NCI-H748 treated with DMSO at 0.1 percent for 48 hours (cell line): ENCODE measurements around the gene EIF4G3.
"Not testable (repeated sequence)": the region's sequence is repeated elsewhere in the genome, so short reads cannot be mapped to it uniquely, and the experiment has no call there.

Experiments
- DNase-seq: peaks from one replicate; lab custom pipeline; 2025; lab: John Stamatoyannopoulos, UW

Gene EIF4G3

GRCh38 chr1:20948101-20948500 lies 228.6 kb downstream of the EIF4G3 start:
- no peak for DNase-seq

- DNase-seq: no peak
These were observed 229.3 kb downstream of the EIF4G3 start for GRCh38 chr1:20947409-20947808.

GRCh38 chr1:20936621-20937020 lies 240.1 kb downstream of the EIF4G3 start:
- DNase-seq: no peak

GRCh38 chr1:20936216-20936615 lies 240.5 kb downstream of the EIF4G3 start:
- DNase-seq: no peak

- no peak for DNase-seq
These were observed 241.0 kb downstream of the EIF4G3 start for GRCh38 chr1:20935717-20936116.

GRCh38 chr1:20932437-20932977 lies 244.2 kb downstream of the EIF4G3 start:
- no peak for DNase-seq

- no peak for DNase-seq
These were observed 244.7 kb downstream of the EIF4G3 start for GRCh38 chr1:20931930-20932436.

- no peak for DNase-seq
These were observed 246.3 kb downstream of the EIF4G3 start for GRCh38 chr1:20930427-20930826.

GRCh38 chr1:20928146-20928545 lies 248.6 kb downstream of the EIF4G3 start:
- no peak for DNase-seq

- no peak for DNase-seq
These were observed 255.4 kb downstream of the EIF4G3 start for GRCh38 chr1:20921285-20921684.

- no peak for DNase-seq
These were observed 263.5 kb downstream of the EIF4G3 start for GRCh38 chr1:20913242-20913641.

- not testable (repeated sequence) for DNase-seq
These were observed 269.2 kb downstream of the EIF4G3 start for GRCh38 chr1:20907526-20907925.

GRCh38 chr1:20903437-20903836 lies 273.3 kb downstream of the EIF4G3 start:
- DNase-seq: no peak

- DNase-seq: no peak
These were observed 276.6 kb downstream of the EIF4G3 start for GRCh38 chr1:20900056-20900455.

GRCh38 chr1:20899154-20899972 lies 277.3 kb downstream of the EIF4G3 start:
- DNase-seq: no peak

- peak; percentile 17 for DNase-seq
These were observed 279.9 kb downstream of the EIF4G3 start for GRCh38 chr1:20896826-20897225.

- DNase-seq: no peak
These were observed 282.8 kb downstream of the EIF4G3 start for GRCh38 chr1:20893931-20894330.

- no peak for DNase-seq
These were observed 285.6 kb downstream of the EIF4G3 start for GRCh38 chr1:20891091-20891490.

GRCh38 chr1:20887246-20887645 lies 289.5 kb downstream of the EIF4G3 start:
- DNase-seq: no peak

GRCh38 chr1:20885121-20885520 lies 291.6 kb downstream of the EIF4G3 start:
- DNase-seq: no peak

- no peak for DNase-seq
These were observed 292.2 kb downstream of the EIF4G3 start for GRCh38 chr1:20884513-20884912.

GRCh38 chr1:20883766-20884165 lies 292.9 kb downstream of the EIF4G3 start:
- DNase-seq: no peak

- DNase-seq: no peak
These were observed 293.9 kb downstream of the EIF4G3 start for GRCh38 chr1:20882837-20883236.

GRCh38 chr1:20878799-20879198 lies 297.9 kb downstream of the EIF4G3 start:
- DNase-seq: no peak
